NCI-H146 treated with DMSO at 0.1 percent for 48 hours (cell line): ENCODE data around the gene TOM1.
A peak's percentile ranks its signal among the peaks of the same experiment; 100 is the strongest.

Experiments used
- DNase-seq: peaks from one replicate; lab custom pipeline; 2025; ENCODE audit not compliant: unreplicated experiment; lab: John Stamatoyannopoulos, UW

TOM1 gene

DNA sequence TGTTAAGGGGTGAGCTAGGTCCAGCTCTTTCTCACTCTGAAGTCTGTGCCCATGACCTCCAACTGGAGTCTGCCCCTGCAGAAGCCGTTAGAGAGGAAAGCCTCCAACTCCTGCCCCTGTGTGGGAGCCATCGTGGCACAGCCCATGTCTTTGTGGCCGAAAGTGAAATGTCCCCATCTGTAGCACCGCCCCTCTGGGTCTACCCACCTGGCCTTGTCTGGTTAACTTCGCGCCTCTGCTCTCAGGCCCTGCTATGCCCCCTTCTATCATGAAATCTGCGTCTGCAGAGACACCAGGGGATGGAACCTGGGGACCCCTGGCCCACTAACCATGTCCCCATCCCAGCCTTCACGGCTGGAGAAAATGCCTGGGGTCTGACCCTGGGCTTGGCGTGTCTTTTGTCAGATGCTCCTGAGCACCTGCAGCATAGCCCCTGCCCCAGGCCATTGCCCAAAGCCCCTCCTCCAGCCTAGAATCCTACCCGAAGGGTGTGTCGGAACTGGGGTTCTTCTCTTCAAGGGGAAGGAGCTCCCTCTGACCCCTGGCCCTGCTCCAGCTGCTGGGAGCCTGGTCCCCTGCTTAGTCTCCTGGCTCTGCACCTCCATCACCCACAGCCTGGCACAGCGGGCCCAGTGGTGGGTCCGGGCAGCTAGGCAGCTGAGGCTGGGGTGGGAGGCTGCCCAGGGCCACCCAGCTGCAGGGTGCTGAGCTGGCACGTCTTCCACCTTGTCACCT lies 45.4 kb downstream of the TOM1 start:
- no peak for DNase-seq

DNA sequence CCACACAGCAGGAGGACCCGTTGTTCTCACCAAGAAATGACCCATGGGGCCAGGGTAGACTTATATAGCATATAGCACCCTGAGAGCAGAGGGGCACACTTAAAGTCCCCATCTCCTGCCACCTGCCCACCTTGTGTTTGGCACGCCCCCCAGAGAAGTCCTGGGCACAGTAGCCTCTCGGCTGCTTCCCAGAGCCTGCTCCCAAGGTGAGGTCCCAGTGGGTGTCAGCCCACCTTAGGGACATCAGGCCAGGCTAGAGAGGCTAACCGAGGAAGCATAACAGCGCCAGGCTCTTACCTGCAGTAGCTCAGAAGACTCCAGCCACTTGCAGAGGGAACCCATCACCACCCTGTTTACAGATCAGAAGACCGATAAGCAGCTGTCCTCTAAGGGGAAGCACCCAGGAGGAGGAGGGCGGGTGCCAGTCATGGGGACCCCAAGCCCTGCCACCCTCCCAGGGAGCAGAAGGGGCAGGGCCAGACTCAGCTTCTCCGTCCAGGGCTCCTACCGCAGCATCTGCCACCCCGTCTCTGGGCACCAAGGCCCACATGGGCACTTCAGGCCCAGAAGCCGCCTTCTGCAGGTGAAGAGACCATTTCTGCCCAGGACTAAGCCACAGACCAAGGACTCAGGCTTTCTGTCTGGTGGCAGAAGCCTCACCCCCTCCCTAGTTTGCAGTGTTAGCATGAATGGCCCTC lies 46.3 kb downstream of the TOM1 start:
- no peak for DNase-seq

DNA sequence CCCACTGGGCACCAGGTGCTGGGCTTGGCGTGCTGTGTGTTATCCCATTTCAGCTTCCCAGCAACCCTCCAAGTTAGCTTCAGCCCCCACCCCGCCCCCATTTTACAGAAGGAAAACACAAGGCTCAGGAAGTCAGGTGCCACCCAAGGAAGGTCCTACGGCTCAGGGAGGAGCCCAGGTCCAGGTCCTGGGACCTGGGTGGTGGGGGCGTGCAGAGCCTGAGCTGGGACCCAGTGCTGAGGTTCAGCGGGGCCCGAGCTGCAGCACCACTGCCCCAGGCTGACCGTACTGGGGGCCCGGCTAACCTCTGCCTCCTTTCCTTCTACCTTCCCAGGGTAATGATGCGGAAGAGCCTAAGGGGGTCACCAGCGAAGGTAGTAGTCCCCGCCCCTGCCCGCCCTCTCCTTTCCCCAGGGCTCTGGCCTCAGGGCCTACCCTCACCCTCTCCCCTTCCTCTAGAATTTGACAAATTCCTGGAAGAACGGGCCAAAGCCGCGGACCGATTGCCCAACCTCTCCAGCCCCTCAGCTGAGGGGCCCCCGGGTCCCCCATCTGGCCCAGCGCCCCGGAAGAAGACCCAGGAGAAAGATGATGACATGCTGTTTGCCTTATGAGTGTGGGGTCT lies 47.0 kb downstream of the TOM1 start:
- DNase-seq: no peak

GRCh38 chr22:35347462-35347861 lies 47.8 kb downstream of the TOM1 start:
- no peak for DNase-seq

DNA sequence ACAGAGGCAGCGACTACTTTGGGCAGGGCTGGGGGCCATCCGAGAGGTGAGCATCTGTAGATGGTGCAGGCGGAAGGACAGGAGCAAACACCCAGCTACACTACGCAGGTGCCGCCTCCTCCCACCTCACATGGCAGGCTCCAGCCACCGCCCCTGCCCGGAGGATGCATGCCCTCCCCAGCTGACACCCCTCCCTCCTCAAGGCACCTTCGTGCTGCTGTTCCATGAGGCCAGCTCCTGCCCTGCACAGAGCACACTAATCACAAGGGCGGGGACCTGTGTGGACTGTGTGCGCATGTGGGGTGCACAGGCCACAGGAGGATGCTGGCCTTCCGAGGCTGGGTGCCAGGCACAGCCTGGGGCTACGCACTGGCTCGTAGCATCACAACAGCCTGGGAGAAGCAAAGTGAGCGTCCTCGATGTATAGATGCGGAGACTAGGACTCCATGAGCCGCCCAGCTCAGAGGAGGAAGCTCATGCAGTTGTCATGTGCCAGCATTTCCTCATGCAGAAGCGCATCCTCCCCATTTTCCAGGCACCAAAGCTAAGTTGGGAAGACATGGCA lies 48.4 kb downstream of the TOM1 start:
- DNase-seq: no peak

DNA sequence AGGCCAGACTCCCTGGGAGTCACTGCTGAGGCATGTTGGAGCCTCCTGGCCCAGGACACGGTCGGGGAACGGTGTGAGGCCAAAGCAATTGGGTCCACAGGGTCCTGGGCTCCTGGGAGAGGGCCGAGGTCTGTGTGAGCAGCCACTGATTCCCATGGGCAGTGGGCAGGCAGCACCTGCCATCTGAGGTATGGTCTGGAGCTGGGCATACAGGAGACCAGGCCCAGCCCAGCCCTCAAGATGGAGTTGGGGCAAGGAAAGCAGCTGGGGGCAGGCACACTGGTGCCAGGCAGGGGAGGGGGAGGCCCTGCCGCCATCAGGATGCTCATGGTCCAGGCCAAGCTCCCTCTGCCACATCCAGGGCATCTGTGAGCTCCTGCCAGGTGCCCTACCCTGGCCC lies 49.0 kb downstream of the TOM1 start:
- no peak for DNase-seq

DNA sequence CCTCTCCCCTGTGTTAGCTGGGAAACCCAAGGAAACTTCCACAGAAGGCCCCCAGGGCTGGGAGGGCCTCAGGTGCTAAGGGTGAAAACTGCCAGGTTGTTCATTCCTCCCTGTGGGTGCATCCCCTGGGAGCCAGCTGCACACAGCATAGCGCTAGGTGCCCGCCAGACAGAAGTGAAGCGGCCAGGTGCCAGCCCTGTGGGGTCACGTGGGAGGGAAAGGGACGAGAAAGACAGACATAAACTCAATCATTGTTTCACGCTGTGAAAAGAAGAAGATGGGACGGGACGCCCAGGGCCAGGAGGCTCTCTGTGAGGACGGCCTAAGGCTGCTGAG lies 49.6 kb downstream of the TOM1 start:
- no peak for DNase-seq

- peak; percentile 17 for DNase-seq
Observed at GRCh38 chr22:35349704-35350538, 50.2 kb downstream of the TOM1 start.

- peak; percentile 66 for DNase-seq
Observed at GRCh38 chr22:35350539-35351503, 51.1 kb downstream of the TOM1 start.

- DNase-seq: no peak
Observed at GRCh38 chr22:35352214-35353111, 52.8 kb downstream of the TOM1 start.

GRCh38 chr22:35353318-35353717 lies 53.6 kb downstream of the TOM1 start:
- DNase-seq: no peak

DNA sequence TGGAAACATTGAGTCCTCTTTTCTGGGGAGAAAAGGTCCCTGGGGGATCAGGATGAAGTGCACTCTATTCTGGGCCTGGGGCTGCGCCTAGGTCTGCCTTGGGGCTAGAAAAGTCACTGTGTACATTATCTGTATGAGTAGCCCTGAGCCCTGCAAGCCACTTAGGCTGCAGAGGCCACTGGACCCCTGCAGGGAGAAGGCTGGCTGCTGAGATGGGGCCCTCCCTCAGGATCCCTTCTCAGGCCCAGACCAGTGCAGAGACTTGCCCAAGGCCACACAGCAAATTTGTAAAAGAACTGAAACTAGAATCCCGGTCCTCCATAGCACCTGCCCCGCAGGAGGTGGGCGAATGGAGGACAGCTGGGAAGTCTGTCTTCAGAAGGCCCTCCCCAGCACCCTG lies 54.4 kb downstream of the TOM1 start:
- DNase-seq: no peak

DNA sequence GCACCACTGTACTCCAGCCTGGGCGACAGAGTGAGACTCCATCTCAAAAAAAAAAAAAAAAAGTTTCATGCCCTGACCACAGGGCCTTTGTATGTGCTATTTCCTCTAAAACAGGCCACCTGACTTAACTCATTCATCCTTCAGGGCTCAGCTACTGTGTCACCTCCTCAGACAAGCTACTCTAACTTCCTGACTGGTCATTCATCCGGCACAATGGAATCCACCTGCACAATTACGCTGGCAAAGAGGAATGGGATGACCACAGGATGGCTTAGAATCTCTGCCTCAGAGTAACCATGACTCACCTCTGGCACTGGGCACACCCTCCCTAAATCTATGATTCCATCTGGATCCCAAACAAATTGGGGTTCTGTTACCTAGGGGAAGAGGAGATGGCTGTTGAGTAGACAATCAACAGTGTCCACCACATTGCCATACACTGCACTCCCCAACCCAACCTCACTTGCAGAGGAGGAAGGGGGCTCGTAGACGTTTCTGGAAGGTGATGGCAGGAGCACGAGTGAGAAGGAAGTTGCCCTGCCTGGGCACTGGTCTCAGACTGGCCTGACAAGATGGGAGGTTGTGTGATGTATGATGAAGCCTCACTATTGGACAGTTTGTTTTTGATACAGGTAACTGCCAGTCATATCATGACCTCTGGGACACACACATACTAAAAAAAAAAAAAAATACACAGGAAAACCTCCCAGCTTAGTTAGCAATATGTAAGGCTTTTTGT lies 58.4 kb downstream of the TOM1 start:
- no peak for DNase-seq

- no peak for DNase-seq
Observed at GRCh38 chr22:35359380-35360065, 59.8 kb downstream of the TOM1 start.

DNA sequence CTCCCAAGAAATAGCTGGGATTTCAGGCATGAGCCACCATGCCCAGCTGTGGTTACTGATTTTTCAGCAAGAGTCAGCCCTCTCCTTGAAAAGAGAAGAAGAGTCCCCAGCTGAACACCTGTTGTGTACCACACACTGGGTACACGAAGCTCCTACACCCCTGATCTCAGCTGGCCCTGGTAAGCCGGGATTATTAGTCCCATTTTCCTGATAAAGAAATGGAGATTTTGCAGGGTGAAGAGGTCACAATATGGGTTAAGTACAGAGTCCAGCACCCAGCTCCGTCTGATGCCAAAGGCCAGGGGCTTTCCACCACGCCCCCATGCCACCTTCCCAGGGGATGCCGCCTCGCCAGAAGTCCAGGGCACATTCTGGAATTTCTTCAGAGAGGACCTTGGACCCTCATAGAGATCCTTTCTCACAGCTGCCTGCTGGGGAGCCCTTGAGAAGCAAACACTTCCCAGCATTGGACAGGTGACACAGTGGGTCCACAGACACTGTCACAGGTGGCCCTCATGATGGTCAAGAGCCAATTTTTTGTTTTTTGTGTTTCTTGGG lies 61.4 kb downstream of the TOM1 start:
- DNase-seq: no peak

- no peak for DNase-seq
Observed at GRCh38 chr22:35363566-35364086, 63.9 kb downstream of the TOM1 start.

DNA sequence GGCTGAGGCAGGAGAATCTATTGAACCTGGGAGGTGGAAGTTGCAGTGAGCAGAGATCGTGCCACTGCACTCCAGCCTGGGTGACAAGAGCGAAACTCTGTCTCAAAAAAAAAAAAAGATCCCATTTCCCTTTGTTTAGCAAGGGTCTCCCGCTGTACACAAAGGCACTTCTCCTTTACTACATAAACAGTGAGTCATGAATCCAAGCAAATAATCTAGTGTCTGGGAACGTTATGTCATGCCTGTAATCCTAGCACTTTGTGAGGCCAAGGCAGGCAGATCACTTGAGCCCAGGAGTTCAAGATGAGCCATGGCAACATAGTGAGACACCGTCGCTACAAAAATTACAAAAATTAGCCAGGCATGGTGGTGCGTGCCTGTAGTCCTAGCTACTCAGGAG lies 64.5 kb downstream of the TOM1 start:
- peak; percentile 55 for DNase-seq
